ENCODE data around the gene TMA7.

Gene TMA7

DNA sequence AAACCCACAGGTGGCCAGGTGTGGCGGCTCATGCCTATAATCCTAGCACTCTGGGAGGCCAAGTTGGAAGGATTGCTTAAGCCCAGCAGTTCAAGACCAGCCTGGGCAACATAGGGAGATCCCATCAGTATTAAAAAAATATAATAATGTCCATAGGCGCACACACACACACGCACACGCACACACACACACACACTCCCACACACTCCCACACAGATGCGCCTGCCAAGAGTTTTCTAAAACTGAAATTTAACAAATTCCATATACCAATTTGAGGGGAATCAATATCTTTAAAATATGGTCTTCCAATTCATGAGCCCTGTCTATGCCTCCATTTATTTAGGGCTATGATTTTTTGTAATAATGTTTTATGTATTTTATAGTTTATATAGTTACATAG lies 46.9 kb downstream of the TMA7 start:
- no peak for DNase-seq (ENCODE audit: insufficient read length, low spot score)
- no peak for FAIRE-seq

DNA sequence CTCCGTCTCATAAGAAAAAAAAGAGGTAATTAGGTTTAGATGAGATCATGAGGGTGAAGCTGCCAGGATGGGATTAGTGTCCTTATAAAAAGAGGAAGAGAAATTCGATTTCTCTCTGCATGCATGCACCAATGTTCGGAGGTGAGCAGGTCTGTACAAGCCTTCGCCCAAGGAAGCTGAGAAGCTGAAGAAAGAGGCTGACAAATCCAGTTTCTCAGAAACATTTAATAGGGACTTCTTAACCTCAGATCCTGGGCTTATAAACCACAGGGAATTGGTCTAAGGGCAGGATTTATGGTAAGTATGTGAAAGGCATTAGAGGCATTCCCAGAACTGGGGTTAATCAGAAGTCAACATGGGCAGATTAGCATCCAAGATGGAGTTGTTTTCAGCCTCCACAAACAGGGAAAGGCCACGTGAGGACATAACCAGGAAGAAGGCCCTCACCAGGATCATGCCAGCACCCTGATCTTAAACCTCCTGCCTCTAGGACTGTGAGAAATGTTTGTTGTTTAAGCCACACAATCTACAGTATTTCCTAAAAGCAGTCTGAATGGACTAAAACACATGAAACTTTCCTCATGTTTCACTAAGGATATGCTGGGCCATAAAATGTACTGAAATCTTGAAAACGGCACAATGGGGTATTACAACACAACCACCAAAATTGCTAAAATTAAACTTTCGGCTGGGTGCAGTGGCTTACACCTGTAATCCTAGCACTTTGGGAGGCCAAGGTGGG lies 52.6 kb downstream of the TMA7 start:
- no peak for FAIRE-seq
- no peak for DNase-seq (ENCODE audit: insufficient read length, low spot score)

GRCh38 chr3:48493203-48493501 lies 53.1 kb downstream of the TMA7 start:
- no peak for FAIRE-seq
- DNase-seq (ENCODE audit: insufficient read length, low spot score) = no peak
